ELR (cell line): ENCODE measurements around the gene KLF17.
A peak's percentile ranks its signal among the peaks of the same experiment; 100 is the strongest.
"Not testable (repeated sequence)": the region's sequence is repeated elsewhere in the genome, so short reads cannot be mapped to it uniquely, and the experiment has no call there.

Source experiments
- DNase-seq: peaks from one replicate; pipeline ENCODE4 v3.0.0-alpha.2; 2015; ENCODE audit warnings: low read depth

The KLF17 gene

GRCh38 chr1:44108971-44109370, 9.7 kb upstream of the KLF17 start:
- DNase-seq: no peak

GRCh38 chr1:44110916-44111315, 7.7 kb upstream of the KLF17 start:
- DNase-seq: no peak

GRCh38 chr1:44111861-44112260, 6.8 kb upstream of the KLF17 start:
- no peak for DNase-seq

- DNase-seq: peak; percentile 32
Measured at GRCh38 chr1:44112486-44112885, 6.1 kb upstream of the KLF17 start.

- no peak for DNase-seq
Measured at GRCh38 chr1:44113095-44113609, 5.5 kb upstream of the KLF17 start.

- DNase-seq: no peak
Measured at GRCh38 chr1:44114098-44114497, 4.5 kb upstream of the KLF17 start.

- DNase-seq: not testable (repeated sequence)
Measured at GRCh38 chr1:44117272-44117671, 1.3 kb upstream of the KLF17 start.

- no peak for DNase-seq
Measured at GRCh38 chr1:44119525-44119924, 904 bp downstream of the KLF17 start.

GRCh38 chr1:44120398-44120949, 1.9 kb downstream of the KLF17 start:
- no peak for DNase-seq

GRCh38 chr1:44129616-44130500, 11.2 kb downstream of the KLF17 start:
- no peak for DNase-seq

GRCh38 chr1:44131411-44131810, 12.8 kb downstream of the KLF17 start:
- no peak for DNase-seq

GRCh38 chr1:44134071-44134920, 15.7 kb downstream of the KLF17 start:
- no peak for DNase-seq

GRCh38 chr1:44135886-44136285, 17.3 kb downstream of the KLF17 start:
- no peak for DNase-seq

- no peak for DNase-seq
Measured at GRCh38 chr1:44138239-44138638, 19.6 kb downstream of the KLF17 start.

GRCh38 chr1:44139565-44139964, 20.9 kb downstream of the KLF17 start:
- DNase-seq: not testable (repeated sequence)

- no peak for DNase-seq
Measured at GRCh38 chr1:44141531-44141930, 22.9 kb downstream of the KLF17 start, which contains the start of gene KLF18. KLF18 (minus strand) TSS chr1:44141631; CDS start chr1:44141631, 0 bp downstream.

- peak; percentile 54 for DNase-seq
Measured at GRCh38 chr1:44144962-44145756, 26.5 kb downstream of the KLF17 start.

- no peak for DNase-seq
Measured at GRCh38 chr1:44146536-44147361, 28.1 kb downstream of the KLF17 start.

- no peak for DNase-seq
Measured at GRCh38 chr1:44147582-44147981, 29.0 kb downstream of the KLF17 start.

GRCh38 chr1:44151332-44151731, 32.7 kb downstream of the KLF17 start:
- no peak for DNase-seq

GRCh38 chr1:44151808-44152207, 33.2 kb downstream of the KLF17 start:
- DNase-seq: no peak
